Sciatic nerve (tissue), 1 donor: ENCODE data around the gene MSH5. TPM values are rescaled to one million over a fixed set of nuclear protein-coding genes. Genes with fewer than 3 reads are reported as not detected.

Experiments used
- microRNA-seq: library from miRNA; unstranded; fragments of <30 nt; microRNA quantifications from one replicate; pipeline ENCODE4 v1.2.0, GENCODE V29; 2020
- total RNA-seq: library from RNA; stranded (reverse); fragmentation: NEBNext Ultra II Directional; extraction: Animal tissue kit (Norgen Biotek cat#: 25700); gene quantifications from one replicate; pipeline ENCODE4 v1.2.1, GENCODE V29; 2021
- donor health status: DM: no; HTN: no; CAD: no.

The MSH5 gene
- total RNA-seq, 1 donor from 2014 or later: 21.2 TPM

Small RNA genes lying within 50 kb of the gene (microRNA-seq; reads per million reads assigned to microRNA genes)
- gene MIR4646: 2.5 reads per million

Other genes with a start within 250 kb of the MSH5 start
- 2.9 TPM for gene MICB, start 241.9 kb upstream of the MSH5 start, total RNA-seq
- gene MCCD1, start 211.0 kb upstream of the MSH5 start, total RNA-seq: not detected
- 258 TPM for gene DDX39B, start 198.0 kb upstream of the MSH5 start, total RNA-seq
- 4.8 TPM for gene ATP6V1G2, start 193.4 kb upstream of the MSH5 start, total RNA-seq
- 23.0 TPM for gene NFKBIL1, start 192.4 kb upstream of the MSH5 start, total RNA-seq
- gene LTA, start 167.7 kb upstream of the MSH5 start, total RNA-seq: 0.27 TPM
- 0.40 TPM for gene TNF, start 164.4 kb upstream of the MSH5 start, total RNA-seq
- 4.0 TPM for gene LTB, start 157.6 kb upstream of the MSH5 start, total RNA-seq
- 17.7 TPM for gene LST1, start 153.7 kb upstream of the MSH5 start, total RNA-seq
- 1.1 TPM for gene NCR3, start 147.0 kb upstream of the MSH5 start, total RNA-seq
- gene AIF1, start 124.8 kb upstream of the MSH5 start, total RNA-seq: 50.6 TPM
- gene PRRC2A, start 119.3 kb upstream of the MSH5 start, total RNA-seq: 166 TPM
- 201 TPM for gene BAG6, start 87.3 kb upstream of the MSH5 start, total RNA-seq
- 0.53 TPM for gene APOM, start 84.1 kb upstream of the MSH5 start, total RNA-seq
- gene C6orf47, start 79.2 kb upstream of the MSH5 start, total RNA-seq: 14.5 TPM
- gene GPANK1, start 75.0 kb upstream of the MSH5 start, total RNA-seq: 16.7 TPM
- gene CSNK2B, start 73.9 kb upstream of the MSH5 start, total RNA-seq: 116 TPM
- 20.4 TPM for gene LY6G5B, start 70.0 kb upstream of the MSH5 start, total RNA-seq
- gene LY6G5C, start 58.9 kb upstream of the MSH5 start, total RNA-seq: 2.1 TPM
- 46.0 TPM for gene ABHD16A, start 36.7 kb upstream of the MSH5 start, total RNA-seq
- not detected for gene LY6G6F, start 33.1 kb upstream of the MSH5 start, total RNA-seq
- not detected for gene LY6G6D, start 24.7 kb upstream of the MSH5 start, total RNA-seq
- 0.71 TPM for gene LY6G6C, start 18.3 kb upstream of the MSH5 start, total RNA-seq
- 0.62 TPM for gene MPIG6B, start 16.6 kb upstream of the MSH5 start, total RNA-seq
- gene DDAH2, start 10.7 kb upstream of the MSH5 start, total RNA-seq: 124 TPM
- gene CLIC1, start 3.5 kb upstream of the MSH5 start, total RNA-seq: 239 TPM
- gene SAPCD1, start 22.7 kb downstream of the MSH5 start, total RNA-seq: 4.9 TPM
- gene VWA7, start 37.3 kb downstream of the MSH5 start, total RNA-seq: 0.94 TPM
- gene VARS1, start 55.7 kb downstream of the MSH5 start, total RNA-seq: 42.3 TPM
- 30.1 TPM for gene LSM2, start 67.0 kb downstream of the MSH5 start, total RNA-seq
- gene HSPA1L, start 75.3 kb downstream of the MSH5 start, total RNA-seq: 2.8 TPM
- gene HSPA1A, start 75.5 kb downstream of the MSH5 start, total RNA-seq: 195 TPM
- gene HSPA1B, start 87.7 kb downstream of the MSH5 start, total RNA-seq: 181 TPM
- gene NEU1, start 122.8 kb downstream of the MSH5 start, total RNA-seq: 22.1 TPM
- 2.1 TPM for gene SLC44A4, start 139.0 kb downstream of the MSH5 start, total RNA-seq
- 49.4 TPM for gene EHMT2, start 157.7 kb downstream of the MSH5 start, total RNA-seq
- 8.4 TPM for gene ZBTB12, start 162.1 kb downstream of the MSH5 start, total RNA-seq
- 25.0 TPM for gene C2, start 187.7 kb downstream of the MSH5 start, total RNA-seq
- 72.6 TPM for gene CFB, start 206.1 kb downstream of the MSH5 start, total RNA-seq
- gene NELFE, start 219.0 kb downstream of the MSH5 start, total RNA-seq: 55.1 TPM
- gene SKIC2, start 219.2 kb downstream of the MSH5 start, total RNA-seq: 60.0 TPM
- gene DXO, start 232.1 kb downstream of the MSH5 start, total RNA-seq: 23.0 TPM
- 453 TPM for gene C4A, start 242.1 kb downstream of the MSH5 start, total RNA-seq